ENCODE data around the gene HMBS.
A peak's percentile ranks its signal among the peaks of the same experiment; 100 is the strongest.
"Not testable (repeated sequence)": the region's sequence is repeated elsewhere in the genome, so short reads cannot be mapped to it uniquely, and the experiment has no call there.

The HMBS gene

DNA sequence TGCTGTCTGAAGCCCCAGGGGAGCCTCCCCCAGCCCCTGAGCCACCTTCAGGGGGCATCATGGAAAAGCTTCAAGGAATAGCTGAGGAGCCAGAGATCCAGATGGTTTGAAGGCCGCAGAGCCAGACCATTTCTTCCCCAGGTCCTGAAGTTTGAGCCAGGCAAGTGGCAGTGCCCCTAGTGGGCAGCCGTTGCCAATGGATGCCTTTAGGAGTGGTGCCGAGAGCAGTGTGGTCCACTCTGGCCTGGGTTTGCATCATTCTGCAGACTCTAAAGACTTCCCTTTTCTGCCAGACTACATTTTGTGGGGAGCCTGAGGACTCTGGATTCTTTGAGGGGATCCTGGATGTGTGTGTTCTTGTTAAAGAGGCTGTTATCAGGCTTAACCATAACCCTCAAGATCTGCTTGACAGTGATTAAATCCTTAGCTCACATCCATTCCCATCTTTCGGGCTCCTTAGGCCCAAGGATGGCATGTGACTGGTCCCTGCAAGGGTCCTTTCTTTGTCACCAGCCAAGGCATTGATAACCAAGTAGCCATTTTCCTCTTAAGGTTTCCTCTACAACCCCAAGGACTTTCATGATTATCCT is 49.8 kb downstream of the HMBS start:
- DNase-seq (ENCODE audit: low read depth), result peak; percentile 19
- TF ChIP-seq, protein P1, sequence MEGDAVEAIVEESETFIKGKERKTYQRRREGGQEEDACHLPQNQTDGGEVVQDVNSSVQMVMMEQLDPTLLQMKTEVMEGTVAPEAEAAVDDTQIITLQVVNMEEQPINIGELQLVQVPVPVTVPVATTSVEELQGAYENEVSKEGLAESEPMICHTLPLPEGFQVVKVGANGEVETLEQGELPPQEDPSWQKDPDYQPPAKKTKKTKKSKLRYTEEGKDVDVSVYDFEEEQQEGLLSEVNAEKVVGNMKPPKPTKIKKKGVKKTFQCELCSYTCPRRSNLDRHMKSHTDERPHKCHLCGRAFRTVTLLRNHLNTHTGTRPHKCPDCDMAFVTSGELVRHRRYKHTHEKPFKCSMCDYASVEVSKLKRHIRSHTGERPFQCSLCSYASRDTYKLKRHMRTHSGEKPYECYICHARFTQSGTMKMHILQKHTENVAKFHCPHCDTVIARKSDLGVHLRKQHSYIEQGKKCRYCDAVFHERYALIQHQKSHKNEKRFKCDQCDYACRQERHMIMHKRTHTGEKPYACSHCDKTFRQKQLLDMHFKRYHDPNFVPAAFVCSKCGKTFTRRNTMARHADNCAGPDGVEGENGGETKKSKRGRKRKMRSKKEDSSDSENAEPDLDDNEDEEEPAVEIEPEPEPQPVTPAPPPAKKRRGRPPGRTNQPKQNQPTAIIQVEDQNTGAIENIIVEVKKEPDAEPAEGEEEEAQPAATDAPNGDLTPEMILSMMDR (IDR thresholded peaks at IDR 0.05; ENCODE audit: low read length, missing control alignments), result peak; percentile 63

DNA sequence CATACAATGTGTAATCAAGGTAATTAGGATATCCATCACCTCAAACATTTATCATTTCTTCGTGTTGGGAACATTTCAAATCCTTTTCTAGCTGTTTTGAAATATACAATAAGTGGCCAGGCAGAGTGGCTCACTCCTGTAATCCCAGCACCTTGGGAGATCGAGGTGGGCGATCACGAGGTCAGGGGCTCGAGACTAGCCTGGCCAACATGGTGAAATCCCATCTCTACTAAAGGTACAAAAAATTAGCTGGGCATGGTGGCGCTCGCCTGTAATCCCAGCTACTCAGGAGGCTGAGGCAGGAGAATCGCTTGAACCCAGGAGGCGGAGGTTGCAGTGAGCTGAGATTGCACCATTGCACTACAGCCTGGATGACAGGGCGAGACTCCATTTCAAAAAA is 54.6 kb downstream of the HMBS start:
- not testable (repeated sequence) for H3K4me3 ChIP-seq (replicated peaks; ENCODE audit: low read depth, low read length)

More for the DNA sequence above, 49.8 kb downstream of the HMBS start:
- no peak overlapping the region for H3K4me3 ChIP-seq (replicated peaks; ENCODE audit: low read depth, low read length)

More for the DNA sequence above, 54.6 kb downstream of the HMBS start:
- not testable (repeated sequence) for DNase-seq (ENCODE audit: low read depth)

Measured in fibroblast of pulmonary artery (primary cell).